HepG2 (cell line): ENCODE results near the gene MED22. TPM values are rescaled to one million over a fixed set of nuclear protein-coding genes. Genes with fewer than 3 reads are reported as not detected.
A peak's percentile ranks its signal among the peaks of the same experiment; 100 is the strongest.

Source experiments
- AGO1 ChIP-seq: fragments of 200-400 bp; formaldehyde crosslinking; IDR thresholded peaks from 2 replicates; pipeline ENCODE4 v1.6.1; 2017; ENCODE audit warnings: mild to moderate bottlenecking, low read depth, low read length, moderate library complexity; ENCODE audit not compliant: poor library complexity, severe bottlenecking
- CCAR2 ChIP-seq: fragments of 200-400 bp; formaldehyde crosslinking; optimal IDR thresholded peaks from 2 replicates; pipeline ENCODE3; 2018; ENCODE audit warnings: low read depth, mild to moderate bottlenecking, low read length, moderate library complexity
- CERS6 ChIP-seq: sonication (generic); formaldehyde crosslinking; IDR thresholded peaks from 2 replicates; pipeline ENCODE4 v1.5.0; 2020; ENCODE audit warnings: missing genetic modification reagents
- E2F1 ChIP-seq: sonication (generic); formaldehyde crosslinking; IDR thresholded peaks from 2 replicates; pipeline ENCODE4 v1.5.0; 2020; ENCODE audit warnings: missing genetic modification reagents
- FOXA1 ChIP-seq, 2 experiments: fragments of 450-650 bp in 1 of 2; sonication (generic) in 1 of 2; formaldehyde crosslinking in 1 of 2; IDR thresholded peaks; 2 replicates each; pipeline versions ENCODE4 v1.4.0 to v1.6.1; 2016 to 2020; ENCODE audit warnings: missing genetic modification reagents in 1 of 2
- FOXC1 ChIP-seq: sonication (generic); formaldehyde crosslinking; IDR thresholded peaks from 2 replicates; pipeline ENCODE4 v1.8.0; 2022; ENCODE audit warnings: mild to moderate bottlenecking, missing genetic modification reagents, borderline replicate concordance
- HBP1 ChIP-seq: IDR thresholded peaks from 2 replicates; pipeline ENCODE4 v1.6.1; 2016; ENCODE audit warnings: low read depth, control low read depth
- IRF9 ChIP-seq: sonication (generic); formaldehyde crosslinking; IDR thresholded peaks from 2 replicates; pipeline ENCODE4 v1.8.0; 2022; ENCODE audit warnings: missing genetic modification reagents, mild to moderate bottlenecking, borderline replicate concordance
- MEIS1 ChIP-seq: sonication (generic); formaldehyde crosslinking; IDR thresholded peaks from 2 replicates; pipeline ENCODE4 v1.9.0; 2021; ENCODE audit warnings: mild to moderate bottlenecking, missing genetic modification reagents, moderate library complexity, borderline replicate concordance
- NFE2L2 ChIP-seq: fragments of 150-350 bp; IDR thresholded peaks from 2 replicates; pipeline ENCODE4 v1.6.1; 2014; ENCODE audit warnings: low read length
- POLR2AphosphoS5 ChIP-seq: IDR thresholded peaks from 2 replicates; pipeline ENCODE4 v1.6.1; 2012; ENCODE audit warnings: low read depth, low read length
- RAD21 ChIP-seq: fragments of 450-650 bp; formaldehyde crosslinking; IDR thresholded peaks from 2 replicates; pipeline ENCODE4 v1.5.0; 2020; ENCODE audit warnings: mild to moderate bottlenecking
- RCOR2 ChIP-seq: IDR thresholded peaks from 2 replicates; pipeline ENCODE4 v1.6.1; 2016; ENCODE audit warnings: missing biosample characterization, missing genetic modification reagents
- RFXAP ChIP-seq: sonication (generic); formaldehyde crosslinking; IDR thresholded peaks from 2 replicates; pipeline ENCODE4 v1.4.0; 2020; ENCODE audit warnings: missing genetic modification reagents, borderline replicate concordance
- TARDBP ChIP-seq: sonication (generic); formaldehyde crosslinking; IDR thresholded peaks from 2 replicates; pipeline ENCODE4 v1.8.0; 2022; ENCODE audit warnings: mild to moderate bottlenecking, missing genetic modification reagents
- THAP11 ChIP-seq: IDR thresholded peaks from 2 replicates; pipeline ENCODE4 v1.6.1; 2016; ENCODE audit warnings: missing biosample characterization, missing genetic modification reagents
- ZFX ChIP-seq: sonication (generic); formaldehyde crosslinking; IDR thresholded peaks from 2 replicates; pipeline ENCODE4 v1.4.0; 2020; ENCODE audit warnings: mild to moderate bottlenecking, low read depth, missing genetic modification reagents, moderate library complexity
- ZNF317 ChIP-seq: sonication (generic); formaldehyde crosslinking; IDR thresholded peaks from 2 replicates; pipeline ENCODE4 v1.5.0; 2020; ENCODE audit warnings: mild to moderate bottlenecking, missing genetic modification reagents
- ZNF337 ChIP-seq: sonication (generic); formaldehyde crosslinking; IDR thresholded peaks from 2 replicates; pipeline ENCODE4 v1.5.1; 2020; ENCODE audit warnings: missing genetic modification reagents, low read depth, mild to moderate bottlenecking, borderline replicate concordance
- ZNF510 ChIP-seq: sonication (generic); formaldehyde crosslinking; IDR thresholded peaks from 2 replicates; pipeline ENCODE4 v1.4.0; 2020; ENCODE audit warnings: low read depth, mild to moderate bottlenecking, missing genetic modification reagents
- ZNF704 ChIP-seq: sonication (generic); formaldehyde crosslinking; IDR thresholded peaks from 2 replicates; pipeline ENCODE4 v1.8.1; 2023; ENCODE audit warnings: mild to moderate bottlenecking, inconsistent platforms, moderate library complexity, missing genetic modification reagents, borderline replicate concordance
- ZNF800 ChIP-seq: sonication (generic); formaldehyde crosslinking; IDR thresholded peaks from 2 replicates; pipeline ENCODE4 v1.4.0; 2020; ENCODE audit warnings: missing genetic modification reagents
- polyA plus RNA-seq, 8 experiments: library from polyadenylated mRNA; depleted of rRNA in 3 of 8; stranded (reverse) in 7 of 8; unstranded in 1 of 8; fragments of >200 nt; fragmentation: Illumina TruSeq in 4 of 8; extraction: Trizol in 4 of 8; gene quantifications; 2 replicates each; pipeline versions ENCODE4 v1.2.1 to v1.2.3, GENCODE V29; 2011 to 2016; ENCODE audit warnings: low read depth in 4 of 8, missing spikeins in 1 of 8, mixed read lengths in 1 of 8; ENCODE audit not compliant: insufficient read depth in 1 of 8
- total RNA-seq, 5 experiments: library from RNA; depleted of rRNA; stranded (reverse); fragments of >200 nt; fragmentation: Illumina TruSeq; extraction: Trizol; gene quantifications; 2 replicates each; pipeline ENCODE4 v1.2.3, GENCODE V29; 2016; ENCODE audit warnings: low read depth in 1 of 5

Gene MED22
- total and polyA plus RNA-seq, 2 of the 13 experiments (the other 11 are each of a cell fraction or from before 2014, with no cell fraction given) = 15.8 to 22.1 TPM

GRCh38 chr9:133386338-133386737 lies 38.4 kb upstream of the MED22 start (continued):
- TF ChIP-seq ZNF800 (CRISPR knock-in tag) (peak; percentile 83; the same call in 1 of the 2 replicates), ZNF317 (CRISPR knock-in tag) (no peak), IRF9 (CRISPR knock-in tag) (no peak; the same call in 1 of the 2 replicates), THAP11 (no peak), AGO1 (no peak), RFXAP (CRISPR knock-in tag) (peak; percentile 26; the same call in 1 of the 2 replicates), MEIS1 (CRISPR knock-in tag) (no peak), TARDBP (CRISPR knock-in tag) (peak; percentile 41; the same call in 1 of the 2 replicates), ZNF704 (CRISPR knock-in tag) (0 out of 2 replicates have a peak, but pooled peaks have one; percentile 32), E2F1 (CRISPR knock-in tag) (0 out of 2 replicates have a peak, but pooled peaks have one; percentile 33), ZNF337 (CRISPR knock-in tag) (no peak), FOXC1 (CRISPR knock-in tag) (no peak), ZFX (CRISPR knock-in tag) (peak; percentile 93), CERS6 (no peak), POLR2AphosphoS5 (no peak), NFE2L2 (no peak), ZNF510 (CRISPR knock-in tag) (no peak), RAD21 (CRISPR knock-in tag) (no peak), RCOR2 (CRISPR knock-in tag) (0 out of 2 replicates have a peak, but pooled peaks have one; percentile 15), HBP1 (CRISPR knock-in tag) (no peak), CCAR2 (no peak), FOXA1 (IDR thresholded peaks at IDR 0.05) (no peak), FOXA1 (CRISPR knock-in tag; IDR thresholded peaks at IDR 0.05) (peak; percentile 52)
